ENCODE results near the gene LONP2.
"Not testable (repeated sequence)": the region's sequence is repeated elsewhere in the genome, so short reads cannot be mapped to it uniquely, and the experiment has no call there.

Gene LONP2

DNA sequence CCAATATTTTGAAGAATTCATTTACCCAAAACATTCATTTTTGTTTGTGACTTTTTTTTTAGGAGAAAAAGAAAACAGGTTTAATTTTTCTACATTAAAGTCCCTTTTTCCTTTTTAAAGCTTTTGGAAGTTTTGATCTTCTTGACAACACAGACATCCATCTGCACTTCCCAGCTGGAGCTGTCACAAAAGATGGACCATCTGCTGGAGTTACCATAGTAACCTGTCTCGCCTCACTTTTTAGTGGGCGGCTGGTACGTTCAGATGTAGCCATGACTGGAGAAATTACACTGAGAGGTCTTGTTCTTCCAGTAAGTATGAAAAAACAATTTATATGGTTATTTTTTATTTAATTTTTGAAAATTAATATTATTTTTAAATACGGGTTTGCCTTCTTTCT lies 103.9 kb downstream of the LONP2 start:
- DNase-seq, result no peak

DNA sequence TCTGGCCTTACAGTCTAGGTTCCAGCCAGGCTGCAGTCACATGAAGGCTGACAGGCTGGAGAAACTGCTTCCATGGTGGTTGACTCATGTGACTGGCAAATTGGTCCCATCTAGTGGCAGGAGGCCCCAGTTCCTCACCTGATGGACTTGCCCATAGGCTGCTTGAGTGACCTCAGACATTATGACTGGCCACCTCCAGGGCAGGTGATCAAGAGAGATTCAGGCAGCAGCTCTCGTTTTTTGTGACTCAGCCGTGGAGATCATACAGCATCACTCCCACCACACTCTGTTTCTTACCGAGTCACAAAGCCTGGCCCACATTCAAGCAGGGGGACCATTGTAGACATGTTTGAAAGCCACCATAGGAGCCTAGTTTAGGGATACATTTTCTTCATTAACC lies 106.6 kb downstream of the LONP2 start:
- no peak for DNase-seq

DNA sequence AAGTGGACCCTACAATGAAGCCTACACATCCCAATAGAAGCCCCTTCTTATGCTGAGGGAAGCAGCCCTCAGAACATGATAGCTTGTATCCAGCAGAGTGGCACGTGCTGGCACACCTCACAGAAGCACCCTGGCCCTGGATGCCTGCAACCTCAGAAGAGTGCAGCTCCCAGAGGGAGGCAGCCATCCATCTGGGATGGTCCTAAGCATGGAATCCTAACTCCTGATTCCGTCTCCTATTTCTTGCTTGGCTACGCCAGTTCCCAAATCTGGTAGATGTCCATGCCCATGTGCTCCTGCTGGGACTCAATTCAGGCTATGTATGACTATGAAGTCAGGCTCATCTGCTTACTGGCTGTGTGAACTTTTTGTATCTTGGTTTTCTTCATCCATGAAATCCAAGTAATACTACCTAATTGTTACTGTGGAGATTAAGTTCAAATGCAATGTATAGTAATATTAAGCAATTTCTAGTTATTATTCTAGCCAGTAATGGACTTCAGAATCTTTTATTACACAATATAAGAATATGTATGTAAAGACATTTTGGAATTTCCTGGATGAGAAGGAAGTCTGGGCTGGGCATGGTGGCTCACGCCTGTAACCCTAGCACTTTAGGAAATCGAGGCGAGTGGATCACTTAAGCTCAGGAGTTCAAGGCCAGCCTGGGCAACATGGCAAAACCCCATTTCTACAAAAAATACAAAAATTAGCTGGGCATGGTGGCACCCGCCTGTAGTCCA lies 108.7 kb downstream of the LONP2 start:
- DNase-seq, result no peak

DNA sequence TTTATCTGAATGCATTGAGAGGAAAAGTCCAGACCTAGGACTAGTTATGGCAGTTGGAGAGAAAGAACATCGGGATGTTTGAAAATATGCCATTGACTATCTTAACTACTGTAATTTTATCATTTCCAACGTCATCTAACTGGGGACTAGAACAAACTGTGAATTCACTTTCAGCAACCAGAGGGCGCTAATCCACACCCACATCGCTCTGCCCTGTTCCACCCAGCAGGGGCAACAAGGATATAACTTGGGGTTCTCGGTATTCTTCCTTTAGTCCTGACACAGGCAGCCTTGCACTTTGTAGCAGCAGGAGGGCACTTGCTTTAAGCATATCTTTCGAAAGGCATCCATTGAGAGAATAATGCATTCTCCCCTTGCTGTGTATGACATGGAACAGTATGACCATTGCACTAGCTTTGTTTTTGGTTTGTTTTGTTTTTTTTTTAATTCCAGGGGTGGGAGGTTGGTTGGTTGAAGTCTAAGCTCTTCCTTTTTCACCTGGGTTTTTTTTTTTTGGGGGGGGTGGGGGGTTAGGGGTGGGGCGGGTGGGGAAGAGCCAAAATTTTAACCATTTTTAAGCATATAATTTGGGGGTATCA lies 109.6 kb downstream of the LONP2 start:
- DNase-seq, result peak; percentile 40 to 60

DNA sequence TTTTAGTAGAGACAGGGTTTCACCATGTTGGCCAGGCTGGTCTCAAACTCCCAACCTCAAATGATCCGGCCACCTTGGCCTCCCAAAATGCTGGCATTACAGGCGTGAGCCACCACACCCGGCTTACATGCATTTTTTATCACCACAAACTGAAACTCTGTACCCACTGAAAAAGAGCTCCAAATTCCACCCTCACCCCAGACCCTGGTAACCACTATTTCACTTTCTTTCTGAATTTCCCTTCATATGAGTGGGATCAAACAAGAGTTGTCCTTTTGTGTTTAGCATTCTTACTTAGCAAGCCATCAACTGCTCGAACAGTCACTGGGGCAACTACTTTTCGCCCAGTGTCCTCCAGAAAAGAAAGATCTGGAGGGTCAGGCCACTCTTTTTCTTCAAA lies 110.3 kb downstream of the LONP2 start:
- DNase-seq, result not testable (repeated sequence)

DNA sequence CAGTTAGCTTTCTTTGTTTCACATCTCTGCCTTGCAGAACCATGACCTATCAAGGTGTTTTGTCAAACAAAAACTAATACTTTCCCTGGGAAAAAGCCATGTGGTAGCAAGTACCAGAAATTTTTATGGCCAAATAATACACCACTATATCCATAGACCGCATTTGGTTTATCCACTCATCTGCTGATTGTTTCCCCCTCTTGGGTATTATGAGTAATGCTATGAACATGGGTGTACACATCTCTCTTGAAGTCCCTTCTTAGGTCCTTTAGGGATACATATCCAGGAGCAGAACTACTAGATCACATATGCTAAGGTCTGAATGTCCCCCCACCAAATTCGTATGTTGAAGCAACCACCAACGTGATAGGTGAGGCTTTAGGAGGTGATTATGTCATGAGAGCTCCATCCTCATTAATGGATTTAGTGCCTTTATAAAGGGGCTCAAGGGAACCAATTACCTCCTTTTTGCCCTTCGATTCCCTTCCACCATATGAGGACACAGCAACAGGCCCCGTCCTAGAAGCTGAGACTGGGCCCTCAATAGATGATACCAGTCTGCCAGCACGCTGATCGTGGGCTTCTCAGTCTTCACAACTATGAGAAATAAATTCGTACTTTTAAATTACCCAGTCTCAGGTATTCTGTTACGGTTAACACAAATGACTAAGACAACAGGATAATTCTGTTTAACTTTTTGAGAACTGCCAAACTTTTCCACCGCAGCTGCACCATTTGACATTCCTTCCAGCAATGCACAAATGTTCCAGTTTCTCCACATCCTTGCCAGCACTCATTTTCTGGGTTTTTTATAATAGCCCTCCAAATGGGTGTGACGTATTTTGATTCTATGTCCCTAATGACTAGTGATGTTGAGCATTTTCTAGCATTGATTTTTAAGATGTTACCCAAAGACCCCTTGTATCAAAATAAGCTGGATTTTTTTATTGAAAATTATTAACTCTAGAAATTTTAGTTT lies 111.1 kb downstream of the LONP2 start:
- no peak for DNase-seq

DNA sequence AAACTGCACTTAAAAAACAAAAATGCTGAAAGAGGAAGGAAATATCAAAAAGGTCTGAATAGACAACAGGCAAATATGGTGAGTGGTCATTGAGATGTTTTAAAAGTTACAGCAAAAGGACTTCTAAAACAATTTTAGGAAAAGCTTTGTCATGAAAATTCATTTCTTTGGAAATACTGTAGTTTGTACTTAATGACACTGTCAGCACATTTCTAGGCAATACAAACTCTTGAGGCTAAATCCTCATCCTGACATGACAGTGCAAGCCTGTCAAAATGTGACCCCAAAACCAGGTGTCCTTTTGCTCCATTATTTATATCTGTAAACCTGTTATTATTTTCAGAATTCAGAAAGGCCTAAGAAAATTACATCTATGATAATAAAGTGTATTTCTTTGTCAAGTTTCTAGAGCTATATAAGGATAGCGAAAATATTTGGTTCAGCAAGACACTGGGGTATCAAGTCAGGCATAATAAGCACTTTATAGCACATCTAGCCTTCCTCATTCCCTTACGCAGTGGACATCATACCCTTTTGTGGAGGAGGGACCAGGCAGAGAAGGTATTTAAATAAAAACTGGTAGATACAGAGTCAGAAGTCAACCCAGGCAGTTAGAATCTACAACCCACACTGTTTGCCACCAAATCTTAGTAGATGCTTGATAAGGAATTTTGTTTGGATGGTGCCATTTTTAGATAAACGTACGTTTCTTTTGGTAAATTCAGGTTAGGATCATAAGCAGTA lies 112.7 kb downstream of the LONP2 start:
- DNase-seq, result no peak

DNA sequence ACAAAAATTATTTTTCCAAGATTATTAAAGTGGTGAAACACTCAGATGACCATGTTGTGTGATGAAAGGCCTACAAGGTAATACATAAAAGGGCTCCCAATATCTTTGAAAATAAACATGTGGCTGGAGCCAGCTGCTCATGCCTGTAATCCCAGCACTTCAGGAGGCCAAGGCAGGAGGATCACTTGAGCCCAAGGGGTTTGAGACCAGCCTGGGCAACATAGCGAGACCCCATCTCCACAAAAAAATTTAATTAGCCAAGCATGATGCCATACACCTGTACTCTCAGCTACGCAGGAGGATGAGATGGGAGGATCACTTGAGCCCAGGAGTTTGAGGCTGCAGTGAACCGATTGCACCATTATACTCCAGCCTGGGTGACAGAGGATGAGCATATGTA lies 114.3 kb downstream of the LONP2 start:
- DNase-seq, result no peak

DNA sequence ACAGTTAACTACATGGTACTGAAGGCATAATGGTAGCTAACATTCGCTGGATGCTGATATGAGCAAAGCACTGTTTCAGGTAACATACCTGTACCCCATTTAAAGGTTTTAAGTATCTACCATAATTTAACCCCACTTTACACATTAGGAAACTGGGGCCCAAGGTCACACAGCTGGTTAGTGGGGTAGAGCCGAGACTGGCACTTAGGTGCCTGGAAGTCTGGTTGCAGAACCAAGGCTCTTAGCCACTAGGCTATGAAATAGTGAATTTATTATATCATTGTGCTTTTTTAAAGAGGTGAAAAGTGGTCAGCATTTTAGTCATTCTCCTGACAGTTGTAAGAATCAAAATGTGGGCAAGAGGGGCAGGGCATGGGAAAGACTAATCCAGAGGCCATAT lies 115.9 kb downstream of the LONP2 start:
- no peak for DNase-seq

DNA sequence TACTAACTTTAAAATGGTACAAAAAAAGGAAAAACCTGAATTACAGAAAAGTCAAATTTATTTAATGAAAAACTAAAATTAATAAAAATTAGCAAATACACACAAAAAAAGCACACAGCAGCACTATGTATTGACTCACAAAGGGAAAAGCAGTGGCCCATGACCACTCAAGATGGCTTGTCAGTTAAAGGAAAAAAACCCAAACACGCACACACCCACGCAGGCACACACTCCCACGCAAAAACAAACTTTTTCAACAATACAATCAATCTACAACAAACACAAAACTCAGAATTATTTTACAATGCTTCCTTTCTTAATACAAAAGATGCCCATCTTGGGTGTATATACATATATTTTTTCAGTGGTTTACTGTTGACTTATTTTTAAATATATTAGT lies 116.9 kb downstream of the LONP2 start:
- DNase-seq, result no peak

DNA sequence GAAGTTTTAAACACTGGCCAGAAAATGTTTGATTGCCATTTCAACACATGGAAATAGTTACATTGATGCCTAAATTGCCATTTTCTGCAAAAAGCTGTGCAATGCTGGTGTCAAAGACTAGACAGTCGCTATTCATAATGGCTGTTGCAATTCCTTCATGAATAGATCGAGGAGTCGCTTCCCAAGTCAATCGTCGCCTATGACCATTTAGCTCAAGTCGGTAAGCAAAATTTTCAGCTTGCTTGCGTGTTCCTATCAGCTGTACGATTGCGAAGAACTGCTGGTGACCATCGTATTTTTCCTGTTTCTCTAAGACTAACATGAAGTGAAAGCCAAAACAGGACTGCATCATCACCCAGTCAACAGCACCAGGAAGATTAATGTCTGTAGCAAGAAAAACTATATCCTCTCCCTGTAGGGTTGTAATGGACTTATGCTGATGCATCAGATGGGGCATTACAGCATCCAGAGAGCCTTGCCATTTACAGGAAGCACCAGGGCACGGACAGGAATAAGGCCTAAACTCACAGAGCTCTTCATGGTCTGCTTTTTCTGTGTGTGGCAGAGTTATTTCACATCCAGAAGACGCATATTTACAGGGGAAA lies 117.5 kb downstream of the LONP2 start:
- no peak for DNase-seq

DNA sequence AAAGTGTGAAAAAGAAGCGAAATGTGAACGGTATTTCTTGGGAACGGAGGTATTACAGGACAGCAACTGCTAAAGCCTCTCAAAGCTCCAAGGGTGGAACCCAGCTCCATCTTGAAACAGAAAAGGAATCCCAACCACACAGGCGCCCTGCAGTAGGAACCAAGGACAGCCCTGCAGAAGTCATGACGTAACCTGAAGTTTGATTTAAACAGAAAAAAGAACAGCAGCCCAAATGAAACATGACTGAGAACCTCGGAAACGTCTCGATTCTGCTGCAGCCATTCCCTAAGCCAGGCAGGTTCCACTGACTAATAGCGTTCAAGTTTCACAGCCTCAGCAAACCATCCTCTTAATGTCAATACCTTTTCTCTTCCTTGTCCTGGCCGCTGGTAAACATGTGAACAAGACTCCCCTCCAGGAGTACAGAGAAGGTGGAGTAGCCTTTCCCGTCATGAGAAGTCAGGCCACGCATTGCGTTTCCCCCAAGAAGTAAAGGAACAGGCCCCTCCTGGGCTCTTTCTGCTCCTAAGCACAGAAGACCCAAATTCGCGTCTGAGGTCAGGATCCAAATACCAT lies 121.0 kb downstream of the LONP2 start:
- DNase-seq, result no peak

DNA sequence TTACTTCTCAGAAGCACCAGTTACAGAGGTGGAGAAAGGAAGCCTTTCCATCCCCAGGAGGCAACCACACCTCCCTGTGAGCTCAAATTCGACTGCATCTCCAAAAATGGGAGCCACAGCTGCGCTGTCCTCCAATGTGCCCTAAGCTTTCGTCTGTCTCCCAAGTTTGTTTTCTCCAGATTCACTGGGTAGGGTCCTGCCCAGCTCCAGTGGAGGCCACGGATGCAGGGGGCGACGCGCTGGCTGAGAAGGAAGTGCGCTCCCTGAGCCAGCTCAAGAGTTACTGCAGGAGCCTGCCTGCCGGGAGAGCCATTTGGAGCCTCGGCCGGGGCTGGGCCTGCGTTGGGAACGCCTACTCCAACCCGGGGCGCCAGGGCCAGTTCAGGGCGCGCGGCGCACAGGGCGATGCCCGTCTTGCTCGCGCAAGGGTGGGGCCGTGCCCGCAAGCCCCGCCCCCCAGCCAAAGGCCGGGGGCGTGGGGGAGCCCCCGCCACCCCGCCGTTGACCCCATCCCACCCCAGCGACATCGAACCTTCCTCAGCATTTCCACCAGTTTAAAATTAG lies 121.6 kb downstream of the LONP2 start:
- DNase-seq, result peak; percentile 73 to 75

DNA sequence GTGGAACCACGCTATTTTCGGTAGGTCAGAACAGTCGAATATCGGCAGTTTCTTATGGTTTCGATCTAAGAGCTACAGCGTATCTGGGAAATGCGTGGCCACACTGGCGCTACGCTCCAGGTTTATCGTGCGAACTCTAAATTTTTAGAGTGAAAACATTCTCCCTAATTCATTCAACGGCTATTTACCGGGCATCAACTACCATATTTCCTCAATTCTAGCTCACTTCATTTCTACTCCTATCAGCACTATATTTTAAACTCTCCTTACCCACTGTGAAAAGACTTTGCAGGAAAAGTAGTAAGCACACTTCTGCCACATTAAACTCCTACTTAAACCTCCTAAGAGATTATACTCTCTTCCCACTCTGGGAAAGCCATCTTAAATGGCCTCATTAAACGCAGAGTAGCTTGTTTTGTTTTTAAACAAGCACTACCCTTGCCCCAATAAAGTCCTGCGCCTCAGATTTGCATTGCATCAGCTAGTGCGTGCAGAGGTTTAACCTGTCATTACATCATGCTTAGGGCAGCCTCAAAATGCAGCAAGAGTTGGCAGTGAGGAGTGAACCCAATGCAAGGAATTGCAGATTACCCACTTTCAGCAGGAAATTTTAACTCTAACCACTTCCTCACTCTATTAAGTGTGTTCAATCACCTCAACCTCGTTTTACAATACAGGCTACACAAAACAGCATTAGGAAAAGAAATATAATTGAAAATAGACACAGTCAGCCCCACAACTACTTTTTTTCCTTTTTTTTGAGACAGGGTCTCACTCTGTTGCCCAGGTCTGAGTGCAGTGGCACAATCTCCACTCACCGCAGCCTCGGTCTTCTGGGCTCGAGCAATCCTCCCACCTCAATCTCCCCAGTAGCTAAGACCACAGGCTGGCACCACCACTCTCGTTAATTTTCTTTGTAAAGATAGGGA lies 122.3 kb downstream of the LONP2 start:
- peak; percentile 20 to 55 for DNase-seq

DNA sequence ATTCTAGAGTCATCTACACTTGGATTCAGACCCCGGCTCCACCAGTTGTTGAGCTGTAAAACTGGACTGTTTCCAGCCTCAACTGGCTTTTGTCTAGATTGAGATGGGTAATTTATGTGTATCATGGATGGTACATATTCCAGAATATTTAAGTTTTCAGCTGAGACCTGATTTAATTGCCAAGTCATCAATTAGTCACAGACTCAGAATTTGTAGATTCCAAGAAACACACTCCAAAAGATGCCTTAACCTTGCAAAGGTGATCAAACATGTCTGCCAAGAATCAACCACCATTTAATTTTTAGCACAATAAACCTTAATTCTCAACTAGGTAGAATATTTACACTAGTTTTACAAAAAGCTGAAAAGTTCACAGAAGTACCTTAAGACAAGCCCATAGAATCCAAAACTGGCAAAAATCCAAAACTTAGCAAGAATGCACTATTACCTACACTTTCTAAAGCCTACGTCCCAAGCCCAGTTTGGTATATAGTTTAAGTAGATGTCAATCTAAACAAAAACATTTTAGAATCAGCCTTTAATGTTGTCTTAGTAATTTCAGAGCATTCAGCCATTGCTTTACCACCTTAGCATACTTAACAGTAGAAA lies 123.4 kb downstream of the LONP2 start:
- no peak for DNase-seq

DNA sequence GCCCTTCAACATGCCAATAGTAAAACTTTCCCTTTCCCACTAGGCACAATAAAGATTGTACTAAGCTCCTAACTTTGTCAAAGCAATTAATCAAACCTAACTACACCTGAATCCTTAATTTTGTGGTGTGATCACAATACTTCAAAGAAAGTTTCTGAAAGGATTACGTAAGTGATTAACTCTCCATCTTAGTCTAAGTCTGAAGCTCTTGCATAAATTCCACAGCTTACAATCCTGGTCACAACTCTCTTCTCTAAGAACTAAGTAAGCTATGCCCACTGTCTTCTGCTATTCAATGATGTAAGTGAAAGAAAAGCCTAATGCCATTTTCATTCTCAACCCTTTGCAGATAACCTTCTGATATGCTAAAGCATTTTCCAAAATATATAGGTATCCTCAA lies 125.7 kb downstream of the LONP2 start:
- no peak for DNase-seq

DNA sequence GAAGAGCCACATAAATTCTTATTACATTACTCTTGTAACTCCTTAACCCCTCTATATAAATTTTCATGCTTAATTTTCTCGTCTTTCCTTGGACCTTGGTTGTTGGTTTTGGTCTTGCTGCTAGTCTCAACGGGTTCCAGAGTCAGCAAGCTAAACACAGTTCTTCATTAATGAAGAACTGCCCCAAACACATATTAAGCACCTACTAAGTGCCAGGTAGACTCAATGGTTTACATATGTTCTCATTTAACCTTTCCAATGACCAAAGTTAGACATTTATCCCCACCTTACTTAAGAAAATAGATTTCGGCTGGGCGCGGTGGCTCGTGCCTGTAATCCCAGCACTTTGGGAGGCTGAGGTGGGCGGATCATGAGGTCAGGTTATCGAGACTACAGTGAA lies 126.1 kb downstream of the LONP2 start:
- no peak for DNase-seq

DNA sequence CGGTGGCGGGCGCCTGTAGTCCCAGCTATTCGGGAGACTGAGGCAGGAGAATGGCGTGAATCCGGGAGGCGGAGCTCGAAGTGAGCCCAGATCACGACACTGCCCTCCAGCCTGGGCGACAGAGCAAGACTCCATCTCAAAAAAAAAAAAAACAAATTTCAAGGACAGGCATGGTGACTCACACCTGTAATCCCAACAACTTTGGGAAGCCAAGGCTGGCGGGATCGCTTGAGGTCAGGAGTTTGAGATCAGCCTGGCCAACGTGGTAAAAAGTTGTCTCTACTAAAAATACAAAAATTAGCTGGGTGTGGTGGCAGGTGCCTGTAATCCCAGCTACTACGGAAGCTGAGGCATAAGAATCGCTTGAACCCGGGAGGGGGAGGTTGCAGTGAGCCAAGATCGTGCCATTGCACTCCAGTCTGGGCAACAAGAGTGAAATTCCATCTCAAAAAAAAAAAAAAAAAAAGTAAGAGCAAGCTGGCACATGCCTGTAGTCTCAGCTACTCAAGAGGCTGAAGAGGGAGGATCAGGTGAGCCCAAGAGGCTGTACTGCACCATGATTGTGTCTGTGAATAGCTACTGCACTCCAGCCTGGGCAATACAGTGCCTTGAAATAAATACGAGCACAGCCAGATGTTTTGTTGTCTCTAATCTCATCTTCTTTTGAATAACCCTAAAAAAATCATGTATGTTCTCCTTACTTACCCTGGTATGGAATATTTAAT lies 126.7 kb downstream of the LONP2 start:
- not testable (repeated sequence) for DNase-seq

DNA sequence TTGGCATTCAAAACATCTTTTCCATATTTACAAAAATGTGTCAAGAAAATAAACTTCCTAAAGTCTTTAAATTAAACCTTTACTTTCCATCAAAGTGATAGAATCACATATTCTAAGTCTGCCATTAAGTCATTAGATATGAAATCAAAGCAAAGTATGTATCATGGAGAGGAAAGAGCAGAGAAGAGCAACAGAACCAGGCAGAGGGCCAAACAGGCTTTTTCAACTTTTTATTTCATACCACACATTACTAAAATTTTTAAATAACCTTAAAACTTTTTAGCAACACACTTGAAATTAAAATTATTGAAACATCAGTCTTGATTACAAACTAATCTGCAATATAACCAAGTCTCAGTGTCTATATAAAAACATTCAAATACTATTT lies 127.3 kb downstream of the LONP2 start:
- no peak for DNase-seq

DNA sequence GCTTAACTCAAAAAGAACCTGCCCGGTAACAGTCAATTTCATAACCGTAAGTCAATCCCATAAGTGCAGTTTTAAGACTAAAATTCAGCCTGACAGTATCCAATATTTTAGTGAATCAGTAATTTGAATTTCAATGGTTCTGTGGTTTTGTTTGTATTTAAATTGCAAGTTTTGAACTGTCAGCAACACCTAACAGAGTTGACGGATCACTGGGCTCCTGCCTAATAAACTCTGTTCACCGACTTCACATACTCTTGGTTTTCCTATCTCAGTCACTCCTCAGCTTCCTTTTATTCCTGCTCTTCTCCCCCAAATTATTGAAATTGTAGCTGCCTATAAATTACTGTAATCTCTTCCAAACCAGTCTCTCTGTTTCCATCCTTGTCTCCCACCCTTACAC lies 128.6 kb downstream of the LONP2 start:
- no peak for DNase-seq

Data from stimulated activated CD4-positive, alpha-beta T cell treated with anti-CD3 and anti-CD28 coated beads, Interleukin-4, amount 100 ng/mL, for 4 hours (primary cell).